ENCODE results near the gene CCDC33. TPM values are rescaled to one million over a fixed set of nuclear protein-coding genes. Genes with fewer than 3 reads are reported as not detected.

The CCDC33 gene
- polyA plus RNA-seq, 1 of the 3 experiments (the other 2 are of a cell fraction) = 4.0 TPM

DNA sequence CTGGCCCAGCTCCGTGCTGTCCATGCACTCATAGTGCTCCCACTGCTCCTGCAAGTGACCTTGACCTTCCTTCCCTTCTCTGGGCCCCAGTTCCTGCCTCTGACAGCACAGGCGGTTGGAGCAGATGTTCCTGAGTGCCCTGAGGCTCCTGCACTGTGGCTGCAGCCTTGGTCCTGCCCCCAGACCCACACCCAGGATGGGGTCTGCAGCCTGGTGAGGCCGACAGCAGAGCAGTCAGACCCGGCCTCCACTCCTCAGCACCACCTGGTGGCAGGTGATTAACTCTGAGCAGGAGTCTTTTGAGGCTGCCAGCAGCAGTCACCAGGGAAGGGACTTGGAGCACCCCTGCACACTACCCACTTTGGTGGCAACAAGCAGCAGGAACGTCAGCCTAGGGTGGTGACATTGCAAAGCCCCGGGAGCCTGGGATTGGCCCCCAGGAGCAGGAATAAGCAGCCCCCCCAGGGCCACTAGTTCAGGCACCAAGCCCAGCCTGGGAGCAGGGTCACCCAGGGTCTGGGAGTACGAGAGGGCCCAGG, 66.8 kb downstream of the CCDC33 start:
- Histone ChIP-seq H3K36me3 (replicated peaks in 1 of 2; ENCODE audit: control insufficient read depth in 1 of 2, insufficient read depth in 2 of 2, low read length in 1 of 2) (no peaks in the 10 kb centered on the region), H3K27ac (ENCODE audit: low read depth in 2 of 2, low read length in 1 of 2) (peak overlapping the region in 1 of 2 experiments; percentile 95; a peak in 2 of 4 replicates), H3K9ac (no peak overlapping the region), H3K4me3 (ENCODE audit: low read depth in 2 of 2, low read length in 1 of 2) (no peak overlapping the region; a peak in 1 of 4 replicates), H3F3A (replicated peaks; ENCODE audit: insufficient read depth) (no peaks in the 10 kb centered on the region), H3K9me2 (no peaks in the 10 kb centered on the region), H2AFZ (ENCODE audit: low read depth) (no peak overlapping the region), H3K27me3 (ENCODE audit: insufficient read depth) (no peaks in the 10 kb centered on the region), H3K79me2 (ENCODE audit: insufficient read depth) (no peaks in the 10 kb centered on the region), H3K9me3 (no peaks in the 10 kb centered on the region), H3K4me2 (no peak overlapping the region), H4K20me1 (ENCODE audit: insufficient read depth) (no peaks in the 10 kb centered on the region), H3K4me1 (ENCODE audit: control insufficient read depth in 1 of 2, insufficient read depth in 2 of 2, low read depth in 1 of 2, low read length in 1 of 2) (peaks cover 0 to 50% of the 10 kb centered on the region in 2 experiments; a peak in 2 of 4 replicates)
- POLR2A ChIA-PET = no interaction called here
- DNase-seq = peak; percentile 93
- CTCF ChIA-PET = interaction anchor here (0.6 to 7.2 kb wide), 32 partner anchors 10 to 249 kb away, joined by 3 to 69 read pairs (median 5); partner anchors contain the start of genes ISLR2 and STRA6
- no peak for TF ChIP-seq GATA2 (CRISPR knock-in tag; IDR thresholded peaks at IDR 0.05)
- no peak for TF ChIP-seq NRF1 (IDR thresholded peaks at IDR 0.05; ENCODE audit: low read depth, low read length)
- no peak for TF ChIP-seq FOXM1 (IDR thresholded peaks at IDR 0.05; ENCODE audit: low read depth)
- no peak for TF ChIP-seq EZH2phosphoT487 (IDR thresholded peaks at IDR 0.05; ENCODE audit: borderline replicate concordance, low read depth)
- TF ChIP-seq MXI1 (IDR thresholded peaks at IDR 0.05; ENCODE audit: low read depth, low read length) = no peak; the same call in 1 of the 2 replicates
- TF ChIP-seq, protein P1, sequence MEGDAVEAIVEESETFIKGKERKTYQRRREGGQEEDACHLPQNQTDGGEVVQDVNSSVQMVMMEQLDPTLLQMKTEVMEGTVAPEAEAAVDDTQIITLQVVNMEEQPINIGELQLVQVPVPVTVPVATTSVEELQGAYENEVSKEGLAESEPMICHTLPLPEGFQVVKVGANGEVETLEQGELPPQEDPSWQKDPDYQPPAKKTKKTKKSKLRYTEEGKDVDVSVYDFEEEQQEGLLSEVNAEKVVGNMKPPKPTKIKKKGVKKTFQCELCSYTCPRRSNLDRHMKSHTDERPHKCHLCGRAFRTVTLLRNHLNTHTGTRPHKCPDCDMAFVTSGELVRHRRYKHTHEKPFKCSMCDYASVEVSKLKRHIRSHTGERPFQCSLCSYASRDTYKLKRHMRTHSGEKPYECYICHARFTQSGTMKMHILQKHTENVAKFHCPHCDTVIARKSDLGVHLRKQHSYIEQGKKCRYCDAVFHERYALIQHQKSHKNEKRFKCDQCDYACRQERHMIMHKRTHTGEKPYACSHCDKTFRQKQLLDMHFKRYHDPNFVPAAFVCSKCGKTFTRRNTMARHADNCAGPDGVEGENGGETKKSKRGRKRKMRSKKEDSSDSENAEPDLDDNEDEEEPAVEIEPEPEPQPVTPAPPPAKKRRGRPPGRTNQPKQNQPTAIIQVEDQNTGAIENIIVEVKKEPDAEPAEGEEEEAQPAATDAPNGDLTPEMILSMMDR (IDR thresholded peaks at IDR 0.05) = peak; percentile 77
- TF ChIP-seq, protein P2, sequence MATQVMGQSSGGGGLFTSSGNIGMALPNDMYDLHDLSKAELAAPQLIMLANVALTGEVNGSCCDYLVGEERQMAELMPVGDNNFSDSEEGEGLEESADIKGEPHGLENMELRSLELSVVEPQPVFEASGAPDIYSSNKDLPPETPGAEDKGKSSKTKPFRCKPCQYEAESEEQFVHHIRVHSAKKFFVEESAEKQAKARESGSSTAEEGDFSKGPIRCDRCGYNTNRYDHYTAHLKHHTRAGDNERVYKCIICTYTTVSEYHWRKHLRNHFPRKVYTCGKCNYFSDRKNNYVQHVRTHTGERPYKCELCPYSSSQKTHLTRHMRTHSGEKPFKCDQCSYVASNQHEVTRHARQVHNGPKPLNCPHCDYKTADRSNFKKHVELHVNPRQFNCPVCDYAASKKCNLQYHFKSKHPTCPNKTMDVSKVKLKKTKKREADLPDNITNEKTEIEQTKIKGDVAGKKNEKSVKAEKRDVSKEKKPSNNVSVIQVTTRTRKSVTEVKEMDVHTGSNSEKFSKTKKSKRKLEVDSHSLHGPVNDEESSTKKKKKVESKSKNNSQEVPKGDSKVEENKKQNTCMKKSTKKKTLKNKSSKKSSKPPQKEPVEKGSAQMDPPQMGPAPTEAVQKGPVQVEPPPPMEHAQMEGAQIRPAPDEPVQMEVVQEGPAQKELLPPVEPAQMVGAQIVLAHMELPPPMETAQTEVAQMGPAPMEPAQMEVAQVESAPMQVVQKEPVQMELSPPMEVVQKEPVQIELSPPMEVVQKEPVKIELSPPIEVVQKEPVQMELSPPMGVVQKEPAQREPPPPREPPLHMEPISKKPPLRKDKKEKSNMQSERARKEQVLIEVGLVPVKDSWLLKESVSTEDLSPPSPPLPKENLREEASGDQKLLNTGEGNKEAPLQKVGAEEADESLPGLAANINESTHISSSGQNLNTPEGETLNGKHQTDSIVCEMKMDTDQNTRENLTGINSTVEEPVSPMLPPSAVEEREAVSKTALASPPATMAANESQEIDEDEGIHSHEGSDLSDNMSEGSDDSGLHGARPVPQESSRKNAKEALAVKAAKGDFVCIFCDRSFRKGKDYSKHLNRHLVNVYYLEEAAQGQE (IDR thresholded peaks at IDR 0.05; ENCODE audit: low read depth, low read length) = no peak
- TF ChIP-seq MEF2A (IDR thresholded peaks at IDR 0.05; ENCODE audit: borderline replicate concordance, low read depth) = no peak
- peak; percentile 29; the same call in 1 of the 2 replicates for TF ChIP-seq TCF12 (IDR thresholded peaks at IDR 0.05)
- TF ChIP-seq ELF1 (IDR thresholded peaks at IDR 0.05) = no peak
- no peak for TF ChIP-seq YY1 (IDR thresholded peaks at IDR 0.05; ENCODE audit: low read depth)
- peak; percentile 95 for TF ChIP-seq SMC3 (IDR thresholded peaks at IDR 0.05; ENCODE audit: low read depth, low read length)
- TF ChIP-seq FOXJ3 (CRISPR knock-in tag; IDR thresholded peaks at IDR 0.05) = peak; percentile 69; the same call in 1 of the 2 replicates
- TF ChIP-seq, protein P3, sequence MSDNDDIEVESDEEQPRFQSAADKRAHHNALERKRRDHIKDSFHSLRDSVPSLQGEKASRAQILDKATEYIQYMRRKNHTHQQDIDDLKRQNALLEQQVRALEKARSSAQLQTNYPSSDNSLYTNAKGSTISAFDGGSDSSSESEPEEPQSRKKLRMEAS (IDR thresholded peaks at IDR 0.05; ENCODE audit: low read depth) = no peak
- peak; percentile 87 for TF ChIP-seq RAD21 (IDR thresholded peaks at IDR 0.05; ENCODE audit: low read length)
- no peak for TF ChIP-seq RFX5 (IDR thresholded peaks at IDR 0.05; ENCODE audit: low read length)
- TF ChIP-seq EP300 (IDR thresholded peaks at IDR 0.05; ENCODE audit: borderline replicate concordance in 1 of 2, low read depth in 1 of 2, low read length in 1 of 2) = peak in 1 of 2 experiments; percentile 90; a peak in 2 of 4 replicates
- TF ChIP-seq CHD2 (IDR thresholded peaks at IDR 0.05; ENCODE audit: low read length, partially characterized antibody) = peak; percentile 40
- TF ChIP-seq JUND (IDR thresholded peaks at IDR 0.05) = no peak
- no peak; the same call in none of the 2 replicates for TF ChIP-seq RCOR1 (IDR thresholded peaks at IDR 0.05; ENCODE audit: low read length)
- TF ChIP-seq RXRA (IDR thresholded peaks at IDR 0.05; ENCODE audit: borderline replicate concordance, low read depth) = no peak
- TF ChIP-seq TEAD4 (IDR thresholded peaks at IDR 0.05; ENCODE audit: borderline replicate concordance, insufficient read depth) = no peak
- TF ChIP-seq, protein P4, sequence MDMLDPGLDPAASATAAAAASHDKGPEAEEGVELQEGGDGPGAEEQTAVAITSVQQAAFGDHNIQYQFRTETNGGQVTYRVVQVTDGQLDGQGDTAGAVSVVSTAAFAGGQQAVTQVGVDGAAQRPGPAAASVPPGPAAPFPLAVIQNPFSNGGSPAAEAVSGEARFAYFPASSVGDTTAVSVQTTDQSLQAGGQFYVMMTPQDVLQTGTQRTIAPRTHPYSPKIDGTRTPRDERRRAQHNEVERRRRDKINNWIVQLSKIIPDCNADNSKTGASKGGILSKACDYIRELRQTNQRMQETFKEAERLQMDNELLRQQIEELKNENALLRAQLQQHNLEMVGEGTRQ (IDR thresholded peaks at IDR 0.05; ENCODE audit: borderline replicate concordance, low read depth, low read length) = no peak
- WGBS (ENCODE audit: low lambda C conversion rate) = 33% methylated on average over 2 of the region's 7 CpGs
